Left renal cortex interstitium (tissue), 4 donors: ENCODE results near the gene P3R3URF. TPM values are rescaled to one million over a fixed set of nuclear protein-coding genes. Genes with fewer than 3 reads are reported as not detected.

Source experiments
- DNase-seq, 4 donors: peaks; one replicate each; pipeline ENCODE4 v3.0.0-alpha.2; 2013; ENCODE audit warnings: low read depth in 4 of 4, low spot score in 2 of 4, missing footprints in 1 of 4
- polyA plus RNA-seq, 4 donors: library from polyadenylated mRNA; unstranded; fragments of 120-200 nt; gene quantifications; one replicate each; pipeline ENCODE4 v1.2.1, GENCODE V29; 2013; ENCODE audit not compliant: insufficient read length in 4 of 4

Gene P3R3URF
- polyA plus RNA-seq, 4 donors: not detected

DNA sequence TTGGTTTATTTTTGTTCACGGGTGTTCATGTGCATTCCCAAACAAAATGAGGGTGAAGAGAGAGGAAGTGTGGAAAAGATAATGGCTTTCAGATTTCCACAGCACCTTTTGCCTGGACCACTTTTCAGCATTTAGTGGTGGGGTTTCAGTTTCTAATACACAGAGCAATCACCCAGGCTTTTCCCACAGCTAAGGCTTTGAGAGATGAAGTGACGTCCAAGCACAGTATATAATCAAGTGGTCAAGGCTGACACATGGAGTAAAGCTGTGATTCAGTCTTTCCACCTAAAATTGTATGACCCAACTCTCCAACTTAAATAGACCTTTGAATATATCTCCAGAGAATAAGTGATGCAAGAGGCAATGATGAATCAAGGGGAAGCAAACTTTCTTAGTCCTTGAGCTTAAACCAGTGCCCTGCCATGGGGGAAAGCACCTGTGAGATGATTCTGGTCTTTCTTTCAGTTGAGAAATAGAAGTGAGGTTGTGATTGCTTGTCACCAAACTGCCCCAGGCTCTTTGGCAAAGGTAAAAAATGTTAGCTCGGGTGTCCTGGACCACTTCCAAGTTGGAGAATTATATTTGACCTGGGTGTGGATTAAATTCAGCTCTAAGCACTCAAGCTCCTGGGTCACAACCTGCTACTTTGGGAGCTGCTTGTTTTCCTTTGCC lies 41.5 kb downstream of the P3R3URF start:
- DNase-seq: no peak

DNA sequence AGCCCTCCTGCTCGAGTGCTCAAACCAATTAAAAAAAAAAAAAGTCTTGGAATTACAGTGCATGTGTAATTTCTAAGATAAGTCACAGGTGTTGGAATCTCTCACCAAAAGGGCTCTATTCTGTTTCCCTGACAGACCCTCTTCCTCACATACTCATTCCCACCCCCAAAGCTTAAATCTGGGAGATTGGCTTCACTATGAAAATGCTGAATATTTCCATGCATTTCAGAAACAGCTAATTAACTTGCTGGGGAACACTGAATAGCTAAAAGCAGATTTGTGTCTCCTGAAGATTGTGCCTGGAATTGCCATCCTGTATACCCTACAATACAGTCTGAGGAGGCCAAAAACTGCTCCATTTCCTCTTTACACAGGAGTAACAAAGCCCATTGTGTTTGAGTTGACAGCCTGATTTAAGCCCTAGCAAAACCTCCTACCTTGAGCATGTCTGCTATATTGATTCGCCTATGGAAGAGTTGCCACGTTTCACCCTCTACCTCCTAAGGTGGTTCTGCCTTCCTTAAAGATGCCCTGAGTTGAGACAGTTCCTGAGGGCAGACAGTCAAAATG lies 42.4 kb downstream of the P3R3URF start:
- DNase-seq: no peak

DNA sequence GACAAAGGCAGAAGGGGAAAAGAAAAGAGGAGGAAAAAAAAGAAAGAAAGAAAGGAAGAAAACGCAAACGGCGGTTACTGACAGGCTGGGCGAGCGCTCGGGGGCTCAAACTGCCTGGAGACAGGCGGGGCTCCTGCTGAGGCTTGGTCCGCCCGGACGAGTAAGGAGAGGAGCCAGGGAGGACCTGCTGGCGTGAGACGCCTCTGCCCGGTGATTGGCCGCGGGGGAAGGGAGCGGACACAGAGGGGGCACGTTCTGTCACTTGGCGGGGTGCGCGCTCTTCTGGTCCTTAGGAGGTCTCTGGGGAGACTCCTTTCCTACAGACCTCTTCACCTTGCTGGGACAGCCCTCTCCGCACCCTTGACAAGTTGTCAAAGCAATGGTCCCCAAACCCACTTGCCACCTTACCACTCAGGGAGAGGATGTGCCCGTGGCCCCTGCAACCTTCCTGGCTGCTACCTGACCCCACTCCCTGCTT lies 43.1 kb downstream of the P3R3URF start:
- no peak for DNase-seq

DNA sequence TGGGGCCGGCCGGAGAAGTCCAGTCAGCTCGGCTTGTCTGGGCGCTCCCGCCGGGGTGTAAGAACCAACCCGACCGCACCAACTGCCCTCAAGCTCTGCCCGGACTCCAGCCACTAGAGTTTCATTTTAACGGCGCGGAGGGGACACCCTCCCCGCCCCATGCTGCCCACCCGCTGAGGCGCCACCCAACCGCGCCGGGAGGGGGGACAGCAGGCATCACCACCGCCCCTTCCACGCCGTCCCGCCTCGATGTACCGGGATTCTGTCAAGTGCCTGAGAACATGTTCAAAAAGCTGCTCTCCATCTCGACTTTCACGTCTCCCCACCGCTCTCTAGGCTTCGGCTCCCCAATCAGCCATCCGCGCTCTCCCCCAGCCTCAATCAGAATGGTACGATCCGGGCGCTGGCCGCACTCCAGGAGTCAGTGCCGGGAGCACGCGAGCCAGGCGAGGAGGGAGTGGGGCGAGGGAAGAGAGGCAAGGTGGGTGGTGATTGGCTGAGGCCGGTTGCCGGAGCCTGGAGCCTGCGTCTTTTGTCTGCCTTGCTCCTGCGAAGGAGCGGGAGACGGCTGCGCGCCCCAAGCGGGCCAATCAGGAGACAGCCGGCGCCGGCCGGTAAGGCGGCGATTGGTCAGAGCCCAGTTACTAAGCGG lies 43.6 kb downstream of the P3R3URF start, which contains the start of gene PIK3R3:
Gene PIK3R3 (minus strand): TSS at position 101 of the 652 bp plus-strand sequence. CDS start 677 bp downstream, outside the sequence.
- peak; percentile 95 to 97 (median 96) for DNase-seq

DNA sequence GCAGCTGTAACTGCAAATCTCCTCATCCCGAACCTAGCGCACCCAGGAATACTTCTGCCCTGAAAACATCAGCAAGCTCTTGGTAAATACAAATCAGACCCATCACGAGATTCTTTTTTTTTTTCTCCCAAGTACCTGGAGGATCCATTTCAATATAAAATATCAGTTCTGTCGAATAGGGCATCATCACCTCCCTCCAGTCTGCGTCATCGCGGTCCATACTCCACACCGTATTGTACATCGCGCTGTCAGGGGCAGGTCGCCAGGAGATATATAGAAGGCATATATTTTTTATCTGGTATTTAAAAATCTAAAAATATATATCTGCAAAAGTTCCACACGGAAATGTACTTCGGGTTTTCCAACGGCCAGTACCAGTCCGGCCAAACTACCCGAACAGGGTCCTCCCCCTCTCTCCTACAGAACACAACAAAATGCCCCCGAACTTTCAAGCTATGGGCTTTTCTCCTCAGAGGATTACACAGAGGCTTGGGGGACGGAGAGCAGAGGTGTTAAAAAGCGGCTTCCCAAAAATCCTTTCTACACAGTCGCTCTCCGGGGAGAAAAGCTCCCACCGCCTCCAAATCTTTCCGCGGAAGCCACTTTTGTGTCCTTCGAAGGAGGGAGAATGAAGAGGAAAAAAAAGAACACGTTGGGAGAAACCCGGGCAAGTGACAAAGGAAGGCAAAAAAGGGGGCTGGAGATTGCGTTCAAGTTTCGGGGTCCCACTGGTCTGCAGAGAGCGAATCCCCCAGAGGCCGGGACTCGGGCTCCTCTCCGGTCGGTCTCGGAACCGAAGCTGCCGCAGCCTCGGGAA lies 44.4 kb downstream of the P3R3URF start:
- DNase-seq: no peak

DNA sequence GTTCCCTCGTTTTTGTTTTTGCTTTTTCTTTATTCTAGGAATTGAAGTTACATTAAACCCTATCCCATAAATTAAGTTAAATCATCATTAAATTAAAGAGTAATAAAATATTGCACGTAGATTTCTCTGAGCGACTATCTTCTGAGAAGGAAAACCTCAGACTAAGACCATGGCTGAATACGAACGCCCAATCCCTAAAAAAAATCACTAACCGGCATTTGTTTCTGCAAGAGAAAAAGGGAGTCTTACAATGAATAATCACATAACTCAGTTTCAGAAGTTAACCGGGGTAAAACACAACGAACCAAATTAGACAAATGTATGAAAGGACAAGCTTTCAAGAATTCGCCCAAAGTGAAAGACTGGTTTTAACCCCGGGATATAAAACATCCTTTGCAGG lies 45.2 kb downstream of the P3R3URF start:
- DNase-seq: no peak

DNA sequence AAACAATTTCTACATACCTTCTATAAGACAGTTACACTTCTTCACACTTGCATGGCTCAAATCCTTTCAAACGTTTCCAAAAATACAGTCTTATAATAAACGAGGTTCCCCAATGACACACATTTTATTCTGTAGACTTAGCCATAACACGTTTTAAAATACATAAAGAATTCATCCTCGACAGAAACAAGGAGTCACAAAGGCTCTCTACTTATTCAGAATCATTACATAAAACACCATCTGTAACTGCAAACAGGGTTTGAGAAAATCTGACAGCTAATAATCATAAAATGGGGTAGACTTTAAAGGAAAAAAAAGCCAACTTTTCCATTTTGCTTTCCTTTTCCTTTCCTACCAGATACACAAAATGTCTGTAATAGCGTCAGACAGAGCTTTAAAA lies 45.7 kb downstream of the P3R3URF start:
- no peak for DNase-seq

DNA sequence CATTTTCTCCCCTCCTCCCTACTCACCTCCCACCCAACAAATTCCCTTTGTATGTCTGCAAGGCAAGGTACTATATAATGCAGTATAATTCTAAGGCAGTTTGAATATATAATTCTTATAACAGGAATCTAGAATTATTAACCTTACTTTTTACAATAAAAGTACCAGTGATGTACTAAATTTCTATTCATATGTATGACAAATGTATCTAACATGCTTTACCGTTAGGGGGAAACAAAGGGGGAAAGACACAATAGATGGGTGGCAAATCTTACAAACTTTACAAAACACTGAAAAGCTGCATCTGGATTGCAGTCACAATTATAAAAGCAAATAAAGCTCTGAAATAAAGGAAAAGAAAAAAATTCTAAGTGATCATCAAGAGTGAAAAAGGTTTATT lies 46.2 kb downstream of the P3R3URF start:
- no peak for DNase-seq

DNA sequence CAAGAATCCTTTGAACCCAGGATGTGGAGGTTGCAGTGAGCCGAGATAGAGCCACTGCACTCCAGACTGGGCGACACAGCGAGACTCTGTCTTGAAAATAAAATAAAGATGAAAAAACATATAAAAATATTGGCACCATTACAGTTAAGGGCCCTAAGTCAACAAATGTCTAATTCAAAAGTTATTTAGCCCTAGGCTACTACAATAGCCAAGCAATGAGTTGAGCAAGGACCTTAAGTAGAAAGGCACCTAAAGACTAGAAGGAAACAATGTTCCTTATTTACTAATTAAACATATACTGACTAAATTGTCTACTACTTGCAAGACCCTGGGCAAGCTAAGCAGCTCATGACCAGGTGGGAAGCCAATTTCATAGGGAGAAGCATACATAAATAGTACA lies 47.9 kb downstream of the P3R3URF start:
- DNase-seq: no peak

Other genes starting within 250 kb of the P3R3URF start
- gene PIK3R3, start 43.9 kb downstream of the P3R3URF start, polyA plus RNA-seq: 10 to 100 TPM; 24.6 to 32.8 (median 27.4) TPM
- gene TSPAN1, start 1.4 kb downstream of the P3R3URF start, polyA plus RNA-seq: 10 to 100 TPM; 65.6 to 99.6 (median 80.7) TPM
- gene POMGNT1, start 21.9 kb upstream of the P3R3URF start, polyA plus RNA-seq: 10 to 100 TPM; 70.0 to 94.5 (median 84.7) TPM
- 1 to 10 TPM; 3.1 to 6.5 (median 4.2) TPM for gene LURAP1, start 26.8 kb upstream of the P3R3URF start, polyA plus RNA-seq
- gene RAD54L, start 71.3 kb upstream of the P3R3URF start, polyA plus RNA-seq: 10 to 100 TPM; 10.8 to 16.3 (median 13.4) TPM
- 10 to 100 TPM; 75.6 to 99.0 (median 91.7) TPM for gene LRRC41, start 127.1 kb upstream of the P3R3URF start, polyA plus RNA-seq
- 100 to 1,000 TPM; 354 to 478 (median 418) TPM for gene UQCRH, start 127.2 kb upstream of the P3R3URF start, polyA plus RNA-seq
- 10 to 100 TPM; 23.8 to 30.7 (median 27.4) TPM for gene NSUN4, start 164.3 kb upstream of the P3R3URF start, polyA plus RNA-seq
- 10 to 100 TPM; 16.9 to 31.8 (median 26.7) TPM for gene FAAH, start 217.8 kb upstream of the P3R3URF start, polyA plus RNA-seq